ENCODE measurements around the gene MUCL1.
"Not testable (repeated sequence)": the region's sequence is repeated elsewhere in the genome, so short reads cannot be mapped to it uniquely, and the experiment has no call there.

Gene MUCL1

GRCh38 chr12:54888428-54888827 is 34.1 kb downstream of the MUCL1 start:
- not testable (repeated sequence) for H3K27me3 ChIP-seq (ENCODE audit: control insufficient read depth, low read length); H3K79me2 ChIP-seq (ENCODE audit: control insufficient read depth, low read length); H3K9me3 ChIP-seq (ENCODE audit: control insufficient read depth, insufficient read depth, low read length); H3K4me1 ChIP-seq (ENCODE audit: control insufficient read depth, low read length); H3K4me3 ChIP-seq (ENCODE audit: low read length); H3K4me2 ChIP-seq (ENCODE audit: low read length); H3K9me2 ChIP-seq (replicated peaks; ENCODE audit: control insufficient read depth, low read length); H3K27ac ChIP-seq (ENCODE audit: low read depth, low read length); H4K20me1 ChIP-seq (ENCODE audit: control insufficient read depth, insufficient read depth, low read depth, low read length); H3K36me3 ChIP-seq (ENCODE audit: control insufficient read depth, low read length); H3F3A ChIP-seq (ENCODE audit: control insufficient read depth, insufficient read depth)

GRCh38 chr12:54890339-54890738 is 36.0 kb downstream of the MUCL1 start:
- H3K27ac ChIP-seq (ENCODE audit: low read depth, low read length), result no peak overlapping the region

GRCh38 chr12:54891717-54892478 is 37.6 kb downstream of the MUCL1 start:
- Histone ChIP-seq H3K4me2 (ENCODE audit: low read length) (no peak overlapping the region), H3K36me3 (ENCODE audit: control insufficient read depth, low read length) (no peaks in the 10 kb centered on the region)

More at GRCh38 chr12:54890339-54890738, 36.0 kb downstream of the MUCL1 start:
- Histone ChIP-seq H3K9me3 (ENCODE audit: control insufficient read depth, insufficient read depth, low read length) (no peaks in the 10 kb centered on the region), H4K20me1 (ENCODE audit: control insufficient read depth, insufficient read depth, low read depth, low read length) (no peaks in the 10 kb centered on the region), H3K4me1 (ENCODE audit: control insufficient read depth, low read length) (no peaks in the 10 kb centered on the region), H3K79me2 (ENCODE audit: control insufficient read depth, low read length) (no peaks in the 10 kb centered on the region), H3K36me3 (ENCODE audit: control insufficient read depth, low read length) (no peaks in the 10 kb centered on the region), H3K27me3 (ENCODE audit: control insufficient read depth, low read length) (no peaks in the 10 kb centered on the region), H3K4me3 (ENCODE audit: low read length) (no peak overlapping the region), H3F3A (ENCODE audit: control insufficient read depth, insufficient read depth) (no peaks in the 10 kb centered on the region), H3K4me2 (ENCODE audit: low read length) (no peak overlapping the region), H3K9me2 (replicated peaks; ENCODE audit: control insufficient read depth, low read length) (no peaks in the 10 kb centered on the region)
- no peak for TF ChIP-seq EZH2phosphoT487 (IDR thresholded peaks at IDR 0.05; ENCODE audit: borderline replicate concordance, low read length)
- TF ChIP-seq CTCF (IDR thresholded peaks at IDR 0.05; ENCODE audit: low read depth, low read length, poor library complexity, severe bottlenecking), result no peak

More at GRCh38 chr12:54891717-54892478, 37.6 kb downstream of the MUCL1 start:
- no peak for TF ChIP-seq CTCF (IDR thresholded peaks at IDR 0.05; ENCODE audit: low read depth, low read length, poor library complexity, severe bottlenecking)
- TF ChIP-seq EZH2phosphoT487 (IDR thresholded peaks at IDR 0.05; ENCODE audit: borderline replicate concordance, low read length), result no peak
- Histone ChIP-seq H3K9me2 (replicated peaks; ENCODE audit: control insufficient read depth, low read length) (no peaks in the 10 kb centered on the region), H3K27ac (ENCODE audit: low read depth, low read length) (no peak overlapping the region), H4K20me1 (ENCODE audit: control insufficient read depth, insufficient read depth, low read depth, low read length) (no peaks in the 10 kb centered on the region), H3K27me3 (ENCODE audit: control insufficient read depth, low read length) (no peaks in the 10 kb centered on the region), H3K79me2 (ENCODE audit: control insufficient read depth, low read length) (no peaks in the 10 kb centered on the region), H3K9me3 (ENCODE audit: control insufficient read depth, insufficient read depth, low read length) (no peaks in the 10 kb centered on the region), H3K4me3 (ENCODE audit: low read length) (no peak overlapping the region), H3F3A (ENCODE audit: control insufficient read depth, insufficient read depth) (no peaks in the 10 kb centered on the region), H3K4me1 (ENCODE audit: control insufficient read depth, low read length) (no peaks in the 10 kb centered on the region)

Data from DOHH2 (cell line).